Stimulated activated CD4-positive, alpha-beta T cell treated with anti-CD3 and anti-CD28 coated beads, Interleukin-2, amount 100 ng/mL, for 48 hours (primary cell): ENCODE results near the gene ABHD14A.
"Not testable (repeated sequence)": the region's sequence is repeated elsewhere in the genome, so short reads cannot be mapped to it uniquely, and the experiment has no call there.

Source experiments
- DNase-seq, 2 donors: peaks; one replicate each; pipeline ENCODE4 v3.0.0-alpha.2; 2020

ABHD14A gene

DNA sequence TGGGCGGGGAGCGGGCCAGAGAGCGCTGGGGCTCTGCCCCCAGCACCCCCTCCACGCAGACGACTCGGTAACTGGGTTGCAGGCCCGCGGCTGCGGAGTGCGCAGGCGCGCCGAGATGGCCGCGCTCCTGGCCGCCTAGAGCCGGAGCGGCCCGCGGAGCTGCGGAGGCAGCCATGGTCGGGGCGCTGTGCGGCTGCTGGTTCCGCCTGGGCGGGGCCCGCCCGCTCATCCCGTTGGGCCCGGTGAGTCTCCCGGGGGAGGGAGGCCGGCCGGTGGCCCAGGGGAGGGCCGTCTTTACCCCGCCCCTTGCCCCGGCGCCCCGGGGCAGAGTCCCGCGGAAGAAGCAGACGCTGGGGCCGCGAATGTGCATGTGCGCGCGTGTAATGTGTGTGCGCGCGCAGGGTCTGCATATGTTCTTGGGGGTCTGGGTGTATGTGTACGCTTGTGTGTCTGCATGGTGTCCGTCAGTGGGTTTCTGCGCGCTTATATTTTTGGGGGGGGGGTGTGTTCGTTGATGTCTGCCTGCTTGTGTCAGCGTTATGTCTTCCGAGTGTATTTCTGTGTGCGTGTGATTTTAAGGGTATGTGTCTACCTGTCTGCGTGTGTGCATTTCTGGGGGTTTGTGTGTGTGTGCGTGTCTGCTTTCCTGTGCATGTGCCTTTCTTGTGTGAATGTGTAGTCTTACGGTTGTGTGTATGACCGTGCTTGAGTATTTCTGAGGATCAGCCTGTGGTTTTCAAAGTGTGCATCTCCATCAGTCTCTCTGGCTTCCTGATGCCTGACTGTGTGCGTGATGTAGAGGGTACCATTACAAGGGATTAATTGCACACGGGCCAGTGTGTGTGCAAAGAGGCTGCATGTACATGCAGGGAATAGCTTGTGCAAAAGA, at the start of gene ABHD14A:
Gene ABHD14A, plus strand, starts transcription at position 102 of the 889 bp plus-strand sequence. Its CDS starts 72 bp downstream, at position 174.
- DNase-seq = peak in 1 of 2 donors; percentile 63

DNA sequence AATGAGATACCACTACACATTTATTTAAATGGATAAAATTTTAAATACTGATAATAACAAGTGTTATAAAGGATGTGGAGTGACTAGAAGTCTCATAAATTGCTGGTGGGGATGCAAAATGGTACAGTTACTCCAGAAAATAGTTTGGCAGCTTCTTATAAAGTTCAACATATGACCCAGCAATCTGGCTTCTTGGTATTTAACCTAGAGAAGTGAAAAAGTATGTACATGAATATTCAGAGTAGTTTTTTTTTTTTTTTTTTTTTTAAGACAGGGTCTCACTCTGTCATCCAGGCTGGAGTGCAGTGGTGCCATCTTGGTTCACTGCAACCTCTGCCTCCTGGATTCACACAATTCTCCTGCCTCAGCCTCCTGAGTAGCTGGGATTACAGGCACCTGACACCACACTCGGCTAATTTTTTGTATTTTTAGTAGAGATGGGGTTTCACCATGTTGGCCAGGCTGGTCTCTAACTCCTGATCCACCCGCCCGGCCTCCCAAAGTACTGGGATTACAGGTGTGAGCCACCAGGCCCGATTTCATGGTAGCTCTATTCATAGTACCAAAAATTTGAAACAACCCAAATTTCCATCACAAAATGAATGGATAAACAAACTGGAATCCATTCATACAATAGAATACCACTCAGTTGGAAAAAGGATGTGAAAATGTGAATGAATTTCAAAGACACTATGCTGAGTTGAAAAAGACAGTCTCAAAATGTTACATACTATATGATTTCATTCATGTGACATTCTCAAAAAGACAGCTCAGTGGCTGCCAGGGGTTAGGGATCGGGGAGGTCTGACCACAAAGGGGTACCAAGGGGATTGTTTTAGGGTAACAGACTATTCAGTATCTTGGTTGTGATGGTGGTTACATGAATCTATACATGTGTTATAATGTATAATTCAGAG, 47.5 kb upstream of the ABHD14A start:
- no peak for DNase-seq

DNA sequence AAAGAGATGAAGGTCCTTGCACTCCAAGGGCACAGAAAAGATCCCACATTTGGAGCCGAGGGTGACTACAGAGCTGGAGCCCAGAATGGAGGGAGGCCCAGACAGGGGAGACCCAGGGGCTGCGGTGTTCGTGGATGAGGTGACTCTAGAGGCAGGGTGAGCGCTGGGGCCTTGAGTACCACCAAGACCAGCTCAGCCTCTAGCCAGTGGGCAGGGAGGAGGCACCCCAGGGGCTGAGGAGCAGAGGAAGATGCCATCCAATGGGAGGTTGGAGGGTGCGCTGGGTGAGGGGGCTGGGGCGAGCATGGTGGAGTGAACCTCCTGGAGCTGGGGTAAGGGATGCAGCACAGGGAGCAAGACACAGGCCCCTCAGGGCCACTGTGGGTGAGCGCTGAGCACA, 46.4 kb upstream of the ABHD14A start:
- no peak for DNase-seq

DNA sequence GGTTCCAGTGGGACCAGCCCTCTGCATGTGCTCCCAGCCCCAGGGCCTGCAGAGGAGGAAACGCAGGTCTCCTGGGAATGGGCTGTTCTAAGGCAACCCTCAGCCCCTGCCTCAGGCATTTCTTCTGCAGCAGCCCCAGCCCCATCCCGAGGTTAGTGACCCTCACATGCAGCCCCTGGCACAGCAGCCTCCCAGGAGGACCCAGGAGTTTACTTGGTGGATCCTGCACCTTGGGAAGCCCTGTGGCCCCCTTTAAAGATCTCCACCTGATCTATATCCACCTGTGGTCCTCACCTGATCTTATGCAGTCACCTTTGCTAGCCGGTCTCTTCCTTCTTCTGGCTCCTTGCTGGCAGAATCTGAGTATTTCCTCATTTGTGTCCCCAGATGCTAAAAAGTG, 45.9 kb upstream of the ABHD14A start:
- not testable (repeated sequence) for DNase-seq

DNA sequence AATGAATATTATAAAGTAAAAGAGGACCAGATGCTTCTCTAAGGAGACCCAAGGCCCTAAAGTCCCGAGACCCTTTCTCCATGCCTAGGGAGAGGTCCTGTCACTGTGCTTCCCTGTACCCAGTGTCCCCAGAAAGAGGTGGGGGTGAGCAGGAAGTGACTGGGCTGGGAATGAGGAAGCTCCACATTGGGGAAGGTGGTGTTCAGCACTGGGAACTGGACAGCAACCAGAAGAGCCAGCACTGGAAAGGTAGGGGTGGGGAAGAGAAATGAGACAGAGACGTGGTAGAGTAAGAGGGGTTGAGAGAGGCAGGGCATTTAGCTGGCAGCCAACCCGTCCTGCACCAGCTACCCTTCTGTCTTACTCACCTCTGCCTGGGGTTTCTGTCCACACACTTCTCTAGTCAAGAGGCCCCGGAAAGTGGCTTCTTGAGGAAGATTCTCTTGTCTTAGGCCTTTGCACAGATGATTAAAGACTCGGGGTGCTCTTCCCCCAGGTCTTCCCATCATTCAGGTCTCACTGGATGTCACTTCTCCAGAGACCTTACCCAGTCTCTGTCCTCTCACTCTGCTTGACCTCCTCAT, 45.4 kb upstream of the ABHD14A start:
- no peak for DNase-seq

DNA sequence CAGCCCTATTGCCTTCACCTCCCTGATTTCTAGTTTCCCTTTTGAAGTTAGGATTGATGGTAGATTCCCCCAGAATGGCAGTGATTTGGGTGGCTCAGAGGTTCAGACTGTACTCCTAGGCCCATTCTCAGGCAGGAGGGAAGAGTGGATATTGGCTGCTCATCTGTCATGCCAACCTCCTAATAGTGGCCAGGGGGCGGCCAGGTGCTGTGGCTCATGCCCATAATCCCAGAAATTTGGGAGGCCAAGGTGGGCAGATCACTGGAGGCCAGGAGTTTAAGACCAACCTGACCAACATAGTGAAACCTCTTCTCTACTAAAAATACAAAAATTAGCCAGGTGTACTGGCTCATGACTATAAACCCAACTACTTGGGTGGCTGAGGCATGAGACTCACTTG, 44.4 kb upstream of the ABHD14A start:
- DNase-seq = no peak

DNA sequence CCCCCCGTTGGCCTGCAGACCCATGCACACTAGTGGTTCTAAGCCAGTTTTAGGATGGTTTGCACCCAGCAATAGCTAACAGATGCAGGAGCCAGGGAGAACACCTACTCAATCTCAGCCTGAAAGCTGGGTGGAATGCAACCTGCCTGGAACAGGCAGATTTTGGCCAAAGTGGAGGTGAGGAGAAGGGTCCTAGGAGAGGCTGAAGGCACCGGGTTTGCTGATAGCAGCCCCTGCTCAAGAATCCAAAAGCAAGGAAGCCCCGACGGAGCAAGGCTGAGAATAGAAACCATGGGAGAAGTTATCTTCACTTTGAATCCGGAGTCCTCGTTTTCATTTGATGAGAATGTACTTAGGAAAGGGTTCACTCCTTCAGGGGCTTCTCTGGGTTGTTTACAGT, 43.1 kb upstream of the ABHD14A start:
- no peak for DNase-seq

DNA sequence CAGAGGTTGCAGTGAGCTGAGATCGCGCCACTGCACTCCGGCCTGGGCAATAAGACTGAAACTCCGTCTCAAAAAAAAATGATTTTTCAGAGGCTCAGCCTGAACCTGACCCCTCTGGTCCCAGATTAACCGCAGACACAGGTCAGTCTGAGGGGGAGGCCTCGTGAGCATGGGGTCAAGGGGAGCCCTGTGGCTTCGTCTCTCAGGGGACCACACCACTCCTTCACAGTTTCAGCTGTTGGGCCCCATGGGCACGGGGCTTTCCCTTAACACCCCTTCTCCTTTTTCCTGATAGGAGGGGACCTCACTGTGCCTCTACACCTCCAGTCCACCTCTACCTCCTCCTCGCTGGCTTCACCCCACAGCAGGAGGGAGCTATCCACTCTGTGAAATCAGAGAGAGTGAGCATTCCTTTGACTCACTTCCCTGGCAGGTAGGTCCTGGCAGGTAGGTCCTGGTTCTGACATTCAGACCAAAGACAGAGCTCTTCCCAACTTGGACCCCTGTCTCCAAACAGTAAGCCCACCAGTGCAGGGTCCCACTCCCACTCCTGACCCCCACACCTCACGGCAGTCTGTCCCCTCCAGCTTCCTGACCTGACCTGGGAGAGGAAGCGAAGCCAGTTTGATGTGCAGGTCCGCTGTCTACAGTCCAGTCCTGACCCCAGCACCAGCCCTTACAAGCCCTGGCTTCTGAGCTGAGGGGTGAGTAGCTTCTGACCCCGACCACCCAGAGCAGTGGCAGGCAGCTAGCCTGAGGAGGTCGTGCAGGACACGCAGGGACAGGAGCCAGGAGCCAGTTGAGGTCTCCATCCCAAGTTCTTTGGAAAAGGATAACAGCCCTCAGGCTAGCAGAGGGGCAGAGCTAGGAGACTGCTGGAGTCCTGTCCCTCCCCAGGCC, 42.1 kb upstream of the ABHD14A start:
- DNase-seq = no peak

DNA sequence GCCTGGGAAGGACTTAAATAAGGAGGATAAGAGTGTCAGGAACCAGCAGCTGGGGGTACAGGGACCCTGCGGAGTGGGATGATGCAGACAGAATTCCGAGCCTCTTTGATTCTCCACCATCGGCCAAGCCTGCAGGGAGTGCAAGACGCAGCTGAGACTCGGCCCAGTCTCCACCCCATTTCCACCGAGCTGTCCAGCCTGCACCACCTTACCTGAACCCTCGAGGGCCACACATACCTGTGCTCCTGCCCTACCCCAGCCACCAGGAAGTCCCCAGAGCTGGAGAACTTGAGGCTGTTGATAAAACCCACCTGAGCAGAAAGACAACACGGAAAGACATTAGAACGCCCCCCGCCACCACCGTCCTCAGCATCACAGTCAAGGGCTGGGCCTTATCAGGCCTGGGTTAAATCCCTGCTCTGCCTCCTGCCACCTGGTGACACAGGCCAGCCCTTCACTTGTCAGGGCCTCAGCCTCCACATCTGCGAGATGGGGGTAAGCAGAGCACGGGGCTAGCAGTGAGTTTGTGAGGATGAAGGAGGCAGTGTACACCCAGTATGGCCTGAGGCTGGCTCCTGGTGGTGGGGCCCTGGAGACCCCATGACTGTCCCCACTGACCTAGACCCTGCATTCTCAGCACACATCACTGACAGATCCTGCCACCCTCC, 41.3 kb upstream of the ABHD14A start:
- DNase-seq = no peak

DNA sequence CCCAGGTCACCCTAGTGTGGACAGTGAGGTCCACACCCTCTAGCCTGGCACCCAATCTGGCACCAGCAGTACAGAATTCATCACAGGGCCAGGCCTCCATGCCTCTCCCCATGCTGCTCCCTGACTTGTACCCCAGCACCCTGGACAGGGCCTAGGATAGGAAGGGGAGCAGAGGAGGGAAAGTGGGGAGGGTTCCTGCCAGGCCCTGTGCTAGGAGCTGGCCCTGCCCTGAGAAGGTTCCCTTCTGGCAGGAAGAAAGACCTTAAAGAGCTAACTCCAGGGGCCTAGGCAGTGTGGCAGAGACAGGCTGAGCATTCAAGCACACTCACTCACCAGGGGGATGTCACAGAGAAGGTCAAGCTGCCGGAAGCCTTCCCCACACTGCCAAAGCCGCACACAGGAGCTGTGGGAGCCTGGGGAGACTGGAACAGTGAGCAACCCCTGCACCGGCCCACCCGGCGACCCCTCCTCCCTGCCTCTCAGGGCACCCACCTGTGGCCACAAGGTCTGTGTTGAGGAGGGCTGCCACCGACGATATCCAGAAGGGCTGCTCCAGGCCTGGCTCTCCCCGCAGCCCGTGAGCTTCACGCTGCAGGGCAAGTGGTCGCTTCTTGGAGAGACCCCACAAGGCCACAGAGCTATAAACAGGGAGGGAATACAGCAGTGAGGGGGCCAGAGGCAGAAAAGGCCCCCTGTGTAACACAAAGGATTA, 40.6 kb upstream of the ABHD14A start:
- DNase-seq = no peak

DNA sequence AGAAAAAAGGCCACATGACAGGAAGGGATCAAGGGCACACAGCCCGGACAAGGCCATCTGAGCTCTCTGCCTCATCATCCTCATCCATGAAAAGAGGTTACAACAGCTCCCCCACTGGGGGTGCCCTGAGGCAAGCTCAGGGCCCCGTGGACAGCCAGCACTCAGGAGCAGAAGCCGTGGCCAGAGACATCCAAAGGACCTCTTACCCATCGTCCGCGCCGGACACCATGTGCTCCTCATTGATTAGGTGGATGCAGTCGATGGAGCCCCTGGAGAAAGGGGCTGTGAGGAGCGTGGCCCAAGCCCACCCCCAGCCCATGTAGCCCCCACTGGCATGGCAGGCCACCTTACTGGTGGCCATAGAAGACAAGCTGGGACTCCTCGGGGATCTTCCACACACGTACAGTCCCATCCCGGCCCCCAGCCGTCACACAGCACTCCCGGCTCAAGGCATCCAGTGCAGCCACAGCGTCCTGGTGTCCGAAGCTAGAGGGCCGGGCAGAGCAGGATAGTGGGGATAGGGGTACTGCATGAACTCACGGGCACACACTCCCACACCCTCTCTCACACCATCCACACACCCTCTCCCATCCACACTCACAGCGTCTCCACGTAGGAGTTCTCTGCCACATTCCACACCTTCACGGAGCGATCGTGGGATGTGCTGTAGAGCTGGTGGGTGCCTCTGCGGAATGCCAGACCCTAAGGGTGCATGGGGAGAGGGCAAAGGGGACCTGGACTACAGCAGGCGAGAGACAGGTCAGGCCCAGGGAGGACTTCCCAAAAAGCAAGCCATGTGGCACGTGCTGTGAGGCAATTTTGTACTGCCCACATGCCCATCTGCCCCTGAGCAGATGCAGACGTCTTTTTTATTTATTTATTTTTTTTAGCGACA, 39.6 kb upstream of the ABHD14A start:
- no peak for DNase-seq

DNA sequence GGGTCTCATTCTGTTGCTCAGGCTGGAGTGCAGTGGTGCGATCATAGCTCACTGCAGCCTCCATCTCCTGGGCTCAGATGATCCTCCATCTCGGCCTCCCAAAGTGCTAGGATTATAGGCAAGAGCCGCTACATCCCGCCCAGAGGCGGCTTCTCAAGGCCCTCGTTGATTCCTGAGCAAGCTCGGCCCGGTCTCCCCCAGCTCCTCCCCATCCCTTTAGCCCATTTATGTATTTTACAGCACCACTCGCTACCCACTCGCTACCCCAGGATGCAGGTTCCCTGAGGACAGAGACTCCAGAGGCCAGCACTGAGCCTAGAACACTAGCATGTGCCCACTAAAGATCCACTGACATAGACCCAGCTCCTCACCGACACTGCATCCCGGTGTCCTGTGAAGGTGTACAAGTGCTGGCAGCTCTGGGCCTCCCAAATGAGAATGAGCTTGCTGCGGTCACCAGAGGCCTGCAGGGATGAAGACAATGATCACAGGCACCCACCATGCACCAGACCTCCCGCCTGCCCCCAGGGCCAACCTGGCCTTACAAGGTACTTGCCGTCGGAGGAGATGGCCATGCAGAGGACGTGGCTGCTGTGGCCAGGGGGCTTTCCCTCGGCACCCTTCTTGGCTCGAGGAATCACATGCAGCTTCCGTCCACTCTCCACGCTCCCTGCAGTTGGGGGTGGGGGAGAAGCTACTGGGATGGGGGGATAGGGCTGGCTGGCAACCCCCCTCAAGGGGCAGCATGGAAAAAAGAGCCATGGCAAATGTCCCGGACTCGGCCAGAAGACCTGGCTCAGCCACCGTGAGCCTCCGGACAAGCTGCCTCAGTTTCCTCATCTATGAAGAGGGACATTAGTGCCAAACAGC, 38.7 kb upstream of the ABHD14A start:
- no peak for DNase-seq

DNA sequence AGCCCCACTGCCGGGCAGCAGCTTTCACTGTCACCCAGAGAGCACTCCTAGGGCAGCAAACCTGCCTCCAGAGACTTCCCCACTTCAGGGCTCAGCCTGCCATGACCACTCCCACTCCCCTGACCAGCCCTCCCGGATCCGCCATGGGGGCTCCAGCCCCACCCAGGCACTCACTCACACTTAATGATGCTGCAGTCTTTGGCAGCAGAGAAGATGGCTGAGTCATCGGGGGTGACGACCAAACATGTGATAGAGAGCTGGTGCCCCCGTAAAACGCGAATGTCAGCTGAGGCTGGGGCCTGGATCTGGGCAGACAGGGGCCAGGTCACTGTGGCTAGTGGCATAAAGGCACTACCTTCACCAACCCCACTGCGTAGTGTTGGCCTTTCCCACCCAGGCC, 37.9 kb upstream of the ABHD14A start:
- no peak for DNase-seq

DNA sequence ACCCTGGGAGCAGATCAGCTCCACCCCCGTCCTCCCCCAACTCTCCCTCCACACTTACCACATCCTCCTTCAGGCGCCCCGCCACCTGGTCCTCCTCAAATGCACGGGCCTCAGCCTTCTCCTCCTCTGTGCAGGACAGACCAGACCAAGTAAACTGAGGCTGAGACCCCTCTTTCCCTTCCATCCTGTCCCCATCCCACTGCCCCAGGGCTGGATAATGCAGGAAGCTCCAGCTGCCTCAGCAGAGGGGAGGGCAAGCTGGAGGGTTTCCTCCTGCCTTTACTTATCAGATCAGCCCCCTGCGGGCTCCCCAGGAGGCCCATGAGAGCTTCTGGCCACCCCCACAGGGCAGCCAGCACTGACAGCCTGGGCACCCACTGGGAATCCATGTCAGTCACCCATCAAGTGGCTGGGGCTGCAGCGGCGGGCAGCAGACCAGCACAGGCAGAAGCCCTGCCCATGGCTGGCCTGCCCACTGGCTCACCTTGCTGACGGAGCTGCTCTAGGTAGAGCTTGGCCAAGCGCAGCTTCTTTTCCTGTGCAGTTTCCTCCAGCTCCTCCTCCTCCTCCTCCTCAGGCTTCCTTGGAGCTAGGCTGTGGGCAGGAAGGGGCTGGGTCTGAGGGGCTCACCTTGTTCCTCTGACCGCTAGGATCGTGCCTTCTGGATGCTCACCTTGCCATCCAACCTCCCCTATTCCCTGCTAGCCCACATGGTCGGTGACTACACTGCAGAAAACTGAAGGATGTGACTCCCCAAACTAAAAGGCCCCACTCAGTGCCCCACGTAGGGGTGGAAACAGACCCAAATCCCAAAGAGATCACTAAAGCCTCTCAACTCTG, 37.0 kb upstream of the ABHD14A start:
- DNase-seq = no peak

DNA sequence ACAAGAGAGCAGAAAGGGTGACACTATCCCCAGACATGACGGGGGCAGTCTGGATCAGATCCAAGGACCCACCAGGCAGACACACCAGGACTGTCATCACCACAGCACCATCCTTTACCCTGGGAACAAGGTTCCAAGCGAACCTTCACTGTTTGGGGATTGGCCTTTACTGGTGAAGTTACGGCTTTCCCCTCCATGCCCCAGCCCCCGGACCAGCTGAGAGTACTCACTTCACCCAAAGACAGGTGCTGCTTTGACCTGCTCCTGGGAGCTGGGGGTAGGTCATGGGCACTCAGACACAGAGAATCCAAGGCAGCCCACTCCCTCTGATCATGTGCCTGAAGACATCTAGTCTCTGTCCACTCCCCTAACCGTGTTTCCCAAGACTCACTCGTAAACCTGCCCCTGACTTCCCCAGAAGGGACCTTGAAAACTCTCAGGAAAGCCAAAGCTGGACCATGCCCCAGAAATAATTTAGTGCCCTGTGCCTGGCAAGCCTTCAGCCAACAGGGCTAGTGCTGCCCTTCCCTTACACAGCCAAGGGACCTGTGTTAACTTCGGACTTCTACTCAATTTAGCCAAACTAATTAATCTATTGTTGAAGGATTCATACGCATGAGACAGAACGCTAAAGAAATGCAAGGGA, 36.0 kb upstream of the ABHD14A start:
- DNase-seq = no peak

DNA sequence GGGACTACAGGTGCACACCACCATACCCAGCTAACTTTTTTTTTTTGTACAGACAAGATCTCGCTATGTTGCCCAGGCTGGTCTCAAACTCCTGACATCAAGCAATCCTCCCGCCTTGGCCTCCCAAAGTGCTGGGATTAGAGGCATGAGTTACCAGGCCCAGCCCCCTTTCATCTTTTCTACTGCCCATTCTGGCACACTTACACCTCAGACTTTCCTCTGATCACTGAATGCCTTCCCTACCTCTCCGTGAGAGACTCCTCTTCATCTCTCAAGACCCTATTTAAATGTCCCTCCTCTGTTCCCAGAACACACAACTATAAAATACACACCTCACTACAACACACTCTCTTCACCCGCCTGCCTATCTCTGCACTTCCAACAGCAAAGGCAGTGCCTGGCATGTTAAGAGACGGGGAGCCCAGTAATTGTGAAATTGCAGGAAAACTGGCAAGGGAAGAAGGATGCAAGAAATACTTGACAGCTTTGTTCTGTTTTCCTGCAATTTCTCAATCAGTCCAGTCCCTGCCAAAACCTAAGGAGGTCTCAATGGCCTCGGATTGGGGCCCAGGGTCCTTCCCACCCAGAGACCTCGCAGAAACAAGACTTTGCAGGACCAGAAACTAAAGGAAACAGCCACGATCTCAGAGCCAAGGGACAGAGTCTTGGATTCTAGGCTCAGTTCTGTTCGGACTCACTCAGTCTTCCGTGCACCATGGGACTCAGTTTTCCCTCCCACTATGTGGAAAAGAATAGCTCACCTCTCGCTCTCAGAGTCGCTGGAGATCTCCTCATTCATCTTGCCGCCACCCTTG, 34.0 kb upstream of the ABHD14A start:
- DNase-seq = no peak

DNA sequence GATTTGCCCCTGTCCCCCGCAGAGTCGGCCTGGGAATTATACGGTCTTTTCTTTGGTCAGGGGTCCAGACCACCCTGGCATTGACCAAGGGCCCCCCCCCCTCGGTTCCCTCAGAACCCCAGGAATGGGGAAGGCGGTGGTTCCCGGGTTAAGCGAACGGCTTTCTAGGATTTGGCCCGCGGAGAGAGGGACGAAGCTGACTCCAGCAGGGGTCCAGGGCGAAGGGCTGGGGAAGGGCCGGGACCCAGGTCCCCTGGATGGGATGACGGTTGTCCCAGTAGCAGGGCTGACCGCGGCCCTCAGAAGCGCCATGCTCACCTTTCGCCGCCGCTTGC, 33.4 kb upstream of the ABHD14A start:
- no peak for DNase-seq
